RPMI7951 (cell line): Measurements from ENCODE around the gene ACE. TPM values are rescaled to one million over a fixed set of nuclear protein-coding genes. Genes with fewer than 3 reads are reported as not detected.

Experiments
- DNase-seq: peaks from one replicate; pipeline ENCODE4 v3.0.0-alpha.2; 2012; ENCODE audit warnings: low read depth
- total RNA-seq: library from RNA; depleted of rRNA; stranded (reverse); fragments of >200 nt; shearing (Covaris generic); gene quantifications from 2 replicates; pipeline ENCODE4 v1.2.3, GENCODE V29; 2014; rRNA removed

Gene ACE
- total RNA-seq, result 0.68 and 0.72 TPM in 2 replicates

- DNase-seq, result peak; percentile 18
These were observed at the start of gene ACE for GRCh38 chr17:63476854-63477479. TSS of gene ACE (plus strand) at chr17:63477061. CDS start at chr17:63477095, 34 bp downstream.

GRCh38 chr17:63429766-63430165 lies 47.1 kb upstream of the ACE start:
- DNase-seq, result no peak

- no peak for DNase-seq
These were observed 46.6 kb upstream of the ACE start for GRCh38 chr17:63430223-63430622.

- no peak for DNase-seq
These were observed 45.3 kb upstream of the ACE start for GRCh38 chr17:63431618-63431938.

- DNase-seq, result no peak
These were observed 44.7 kb upstream of the ACE start for GRCh38 chr17:63431939-63432804.

GRCh38 chr17:63433746-63434591 lies 42.9 kb upstream of the ACE start:
- peak; percentile 86 for DNase-seq

GRCh38 chr17:63434951-63435571 lies 41.8 kb upstream of the ACE start:
- peak; percentile 80 for DNase-seq

- peak; percentile 21 for DNase-seq
These were observed 41.0 kb upstream of the ACE start for GRCh38 chr17:63435681-63436522.

- no peak for DNase-seq
These were observed 40.2 kb upstream of the ACE start for GRCh38 chr17:63436523-63437110.

GRCh38 chr17:63437287-63438091 lies 39.4 kb upstream of the ACE start:
- DNase-seq, result no peak

GRCh38 chr17:63438092-63439051 lies 38.5 kb upstream of the ACE start:
- DNase-seq, result no peak

- DNase-seq, result peak; percentile 74
These were observed 37.2 kb upstream of the ACE start for GRCh38 chr17:63439687-63440086.

GRCh38 chr17:63440127-63440769 lies 36.6 kb upstream of the ACE start:
- DNase-seq, result no peak

GRCh38 chr17:63440770-63441335 lies 36.0 kb upstream of the ACE start:
- no peak for DNase-seq

GRCh38 chr17:63441654-63442053 lies 35.2 kb upstream of the ACE start:
- no peak for DNase-seq

GRCh38 chr17:63442074-63442473 lies 34.8 kb upstream of the ACE start:
- no peak for DNase-seq

- DNase-seq, result no peak
These were observed 34.3 kb upstream of the ACE start for GRCh38 chr17:63442549-63443035.
